CD14-positive monocyte (primary cell): ENCODE measurements around the gene LRRK1. TPM values are rescaled to one million over a fixed set of nuclear protein-coding genes. Genes with fewer than 3 reads are reported as not detected.

Experiments used
- DNase-seq, 3 donors: peaks; one replicate each; pipeline ENCODE4 v3.0.0-alpha.2; 2011 to 2022
- H2AFZ ChIP-seq: 2 replicates; pipeline ENCODE4 v1.6.0; 2012; ENCODE audit warnings: mild to moderate bottlenecking, low read depth, low read length, inconsistent platforms; ENCODE audit not compliant: insufficient read depth, poor library complexity, severe bottlenecking
- H3K27ac ChIP-seq, 2 donors: 1 replicate in 1 of 2; 2 replicates in 1 of 2; pipeline ENCODE4 v1.5.1; 2012 to 2013; ENCODE audit warnings: low read length in 2 of 2, control low read depth in 1 of 2, inconsistent platforms in 1 of 2, low read depth in 1 of 2, mild to moderate bottlenecking in 1 of 2
- H3K27me3 ChIP-seq, 2 donors: one replicate each; pipeline versions ENCODE4 v1.6.0 to v1.6.1; 2011 to 2013; ENCODE audit warnings: low read length in 2 of 2; ENCODE audit not compliant: control insufficient read depth in 2 of 2, insufficient read depth in 2 of 2
- H3K36me3 ChIP-seq, 2 donors: replicated peaks in 1 of 2; 1 replicate in 1 of 2; 2 replicates in 1 of 2; pipeline versions ENCODE4 v1.5.1 to v1.6.1; 2012 to 2013; ENCODE audit warnings: low read length in 2 of 2, control low read depth in 1 of 2, inconsistent platforms in 1 of 2, mild to moderate bottlenecking in 1 of 2; ENCODE audit not compliant: insufficient read depth in 2 of 2, control insufficient read depth in 1 of 2
- H3K4me1 ChIP-seq, 2 donors: 1 replicate in 1 of 2; 2 replicates in 1 of 2; pipeline versions ENCODE4 v1.5.1 to v1.6.1; 2012 to 2013; ENCODE audit warnings: low read length in 2 of 2, control low read depth in 1 of 2, inconsistent platforms in 1 of 2, mild to moderate bottlenecking in 1 of 2, moderate library complexity in 1 of 2; ENCODE audit not compliant: insufficient read depth in 2 of 2, control insufficient read depth in 1 of 2
- H3K4me2 ChIP-seq: replicated peaks from 2 replicates; pipeline ENCODE3; 2012; ENCODE audit warnings: low read length, moderate library complexity, mild to moderate bottlenecking; ENCODE audit not compliant: poor library complexity, severe bottlenecking; ENCODE audit errors: extremely low read depth
- H3K4me3 ChIP-seq, 3 experiments: fragments of 200-600 bp in 1 of 3; sonication (generic) in 1 of 3; replicated peaks in 1 of 3; 1 replicate in 2 of 3; 2 replicates in 1 of 3; pipeline ENCODE4 v1.5.1; 2011 to 2013; ENCODE audit warnings: low read length in 3 of 3, mild to moderate bottlenecking in 3 of 3, control low read depth in 2 of 3, low read depth in 2 of 3, inconsistent platforms in 1 of 3, moderate library complexity in 1 of 3
- H3K79me2 ChIP-seq: 2 replicates; pipeline ENCODE4 v1.6.0; 2012; ENCODE audit warnings: mild to moderate bottlenecking, control low read depth, inconsistent platforms, low read length, moderate library complexity; ENCODE audit not compliant: insufficient read depth
- H3K9ac ChIP-seq: 2 replicates; pipeline ENCODE4 v1.6.0; 2017; ENCODE audit warnings: low read length, mild to moderate bottlenecking; ENCODE audit not compliant: insufficient read depth, poor library complexity, severe bottlenecking
- H3K9me3 ChIP-seq, 2 donors: replicated peaks in 1 of 2; 1 replicate in 1 of 2; 2 replicates in 1 of 2; pipeline versions ENCODE4 v1.5.1 to v1.6.1; 2012 to 2013; ENCODE audit warnings: low read length in 2 of 2, control low read depth in 1 of 2; ENCODE audit not compliant: control insufficient read depth in 1 of 2, insufficient read depth in 1 of 2
- H4K20me1 ChIP-seq: 2 replicates; pipeline ENCODE4 v1.6.0; 2012; ENCODE audit warnings: mild to moderate bottlenecking, low read length, control low read depth, moderate library complexity; ENCODE audit not compliant: insufficient read depth
- H3K27ac Mint-ChIP-seq, 7 donors: one replicate each; pipeline ENCODE4 v1.8.0; 2020; ENCODE audit warnings: mild to moderate bottlenecking in 7 of 7, mixed read lengths in 7 of 7, moderate library complexity in 6 of 7, inconsistent platforms in 2 of 7
- H3K27me3 Mint-ChIP-seq, 3 donors: one replicate each; pipeline ENCODE4 v1.8.0; 2021 to 2022; ENCODE audit warnings: low read depth in 3 of 3, mild to moderate bottlenecking in 3 of 3, mixed read lengths in 3 of 3, moderate library complexity in 3 of 3, inconsistent platforms in 1 of 3
- H3K36me3 Mint-ChIP-seq, 2 donors: one replicate each; pipeline ENCODE4 v1.8.0; 2020; ENCODE audit warnings: mixed read lengths in 2 of 2, inconsistent platforms in 1 of 2, mild to moderate bottlenecking in 1 of 2
- H3K4me1 Mint-ChIP-seq: one replicate; pipeline ENCODE4 v1.8.0; 2020; ENCODE audit warnings: mild to moderate bottlenecking, mixed read lengths
- H3K4me3 Mint-ChIP-seq, 2 donors: one replicate each; pipeline ENCODE4 v1.8.0; 2020; ENCODE audit warnings: mild to moderate bottlenecking in 2 of 2, mixed read lengths in 2 of 2, moderate library complexity in 1 of 2
- H3K9me3 Mint-ChIP-seq, 7 donors: one replicate each; pipeline ENCODE4 v1.8.0; 2020 to 2022; ENCODE audit warnings: mixed read lengths in 7 of 7, mild to moderate bottlenecking in 6 of 7, moderate library complexity in 6 of 7, inconsistent platforms in 2 of 7
- WGBS: methylation state at CpG from one replicate; pipeline ENCODE4 v1.1.5; 2013; ENCODE audit warnings: missing lambda C conversion rate; ENCODE audit not compliant: insufficient coverage; 5-methylcytosine and 5-hydroxymethylcytosine counted together
- intact Hi-C, 2 donors: fragments of 100-400 bp; cut with micrococcal nuclease; formaldehyde crosslinking; loops; one replicate each; pipeline versions ENCODE4 v1.15.0 to v1.15.1; 2023
- polyA plus RNA-seq, 3 donors: library from polyadenylated mRNA; depleted of rRNA in 1 of 3; unstranded in 2 of 3; stranded (reverse) in 1 of 3; fragments of 300-500 nt in 2 of 3; fragments of >200 nt in 1 of 3; fragmentation: Illumina TruSeq in 2 of 3; gene quantifications; 1 replicate in 2 of 3; 2 replicates in 1 of 3; pipeline ENCODE4 v1.2.3, GENCODE V29; 2012 to 2021
- TF ChIP-seq, protein P1 (sequence below): fragments of 200-600 bp; IDR thresholded peaks from one replicate; pipeline ENCODE4 v1.8.0; 2022; ENCODE audit warnings: antibody characterized with exemption, mild to moderate bottlenecking

Gene LRRK1
- polyA plus RNA-seq, 3 donors, result 1.7 to 18.9 (median 5.4) TPM

DNA sequence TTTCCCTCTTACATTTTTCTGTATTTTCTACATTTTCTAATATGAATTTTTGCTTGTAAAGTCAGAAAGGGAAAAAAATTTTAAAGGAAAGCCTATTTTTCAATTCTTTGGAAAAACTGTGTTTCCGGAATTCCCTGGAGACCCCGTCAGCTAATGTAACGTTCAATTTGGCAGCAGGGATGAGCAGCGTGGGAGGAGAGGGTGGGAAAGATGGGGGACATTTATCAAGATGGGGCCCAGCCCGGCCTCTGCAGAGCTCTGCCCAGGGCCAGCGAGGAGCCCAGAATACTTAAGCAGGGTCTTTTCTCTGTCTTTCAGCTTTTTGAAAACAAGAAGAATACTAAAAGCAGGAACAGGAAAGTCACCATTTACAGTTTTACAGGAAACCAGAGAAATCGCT, 129.0 kb downstream of the LRRK1 start:
- 93% methylated on average over 7 of the region's 7 CpGs for WGBS
- intact Hi-C loops, result no loop called here
- Mint-ChIP-seq H3K9me3 (no peaks in the 10 kb centered on the region), H3K4me3 (no peak overlapping the region), H3K27me3 (peaks cover 5 to 22% (median 6%) of the 10 kb centered on the region in 3 donors), H3K36me3 (peaks cover 95 to 100% of the 10 kb centered on the region in 2 donors), H3K4me1 (no peaks in the 10 kb centered on the region), H3K27ac (no peak overlapping the region)
- Histone ChIP-seq H4K20me1 (no peaks in the 10 kb centered on the region), H3K27me3 (peaks cover 0 to 8% of the 10 kb centered on the region in 2 donors), H3K27ac (no peak overlapping the region), H3K36me3 (peaks cover 92 to 100% of the 10 kb centered on the region in 2 donors), H3K9me3 (no peaks in the 10 kb centered on the region), H3K4me3 (no peak overlapping the region), H3K9ac (no peak overlapping the region), H3K4me1 (no peaks in the 10 kb centered on the region), H3K79me2 (no peaks in the 10 kb centered on the region), H3K4me2 (no peak overlapping the region), H2AFZ (no peak overlapping the region)
- DNase-seq, result no peak
- TF ChIP-seq, protein P1, sequence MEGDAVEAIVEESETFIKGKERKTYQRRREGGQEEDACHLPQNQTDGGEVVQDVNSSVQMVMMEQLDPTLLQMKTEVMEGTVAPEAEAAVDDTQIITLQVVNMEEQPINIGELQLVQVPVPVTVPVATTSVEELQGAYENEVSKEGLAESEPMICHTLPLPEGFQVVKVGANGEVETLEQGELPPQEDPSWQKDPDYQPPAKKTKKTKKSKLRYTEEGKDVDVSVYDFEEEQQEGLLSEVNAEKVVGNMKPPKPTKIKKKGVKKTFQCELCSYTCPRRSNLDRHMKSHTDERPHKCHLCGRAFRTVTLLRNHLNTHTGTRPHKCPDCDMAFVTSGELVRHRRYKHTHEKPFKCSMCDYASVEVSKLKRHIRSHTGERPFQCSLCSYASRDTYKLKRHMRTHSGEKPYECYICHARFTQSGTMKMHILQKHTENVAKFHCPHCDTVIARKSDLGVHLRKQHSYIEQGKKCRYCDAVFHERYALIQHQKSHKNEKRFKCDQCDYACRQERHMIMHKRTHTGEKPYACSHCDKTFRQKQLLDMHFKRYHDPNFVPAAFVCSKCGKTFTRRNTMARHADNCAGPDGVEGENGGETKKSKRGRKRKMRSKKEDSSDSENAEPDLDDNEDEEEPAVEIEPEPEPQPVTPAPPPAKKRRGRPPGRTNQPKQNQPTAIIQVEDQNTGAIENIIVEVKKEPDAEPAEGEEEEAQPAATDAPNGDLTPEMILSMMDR, result no peak

DNA sequence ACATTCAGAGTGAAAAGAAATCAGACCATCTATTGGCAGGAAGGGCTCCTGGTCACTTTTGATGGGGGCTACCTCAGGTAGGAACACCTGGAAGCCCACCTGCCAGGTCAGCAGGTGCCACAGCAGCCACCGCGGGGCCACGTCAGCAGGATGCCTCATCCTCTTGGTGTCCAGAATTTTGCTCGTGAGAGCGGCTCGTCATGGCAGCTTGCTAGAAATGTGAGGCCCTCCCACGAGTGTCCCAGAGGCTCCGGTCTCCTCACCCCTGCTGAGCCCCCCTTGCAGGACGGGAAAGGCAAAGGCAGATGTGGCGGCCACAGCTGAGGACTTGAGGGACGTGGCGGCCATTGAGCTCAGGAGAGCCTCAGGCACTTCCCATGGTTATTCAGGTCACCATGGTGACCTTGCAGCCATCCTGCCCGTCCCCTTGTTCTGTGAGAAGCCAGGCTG, 129.4 kb downstream of the LRRK1 start:
- no peak overlapping the region for H3K4me2 ChIP-seq
- H3K4me3 ChIP-seq, result no peak overlapping the region
- H3K4me3 Mint-ChIP-seq, result no peak overlapping the region
- WGBS, result 98% methylated on average over 13 of the region's 13 CpGs
- no peaks in the 10 kb centered on the region for H3K9me3 Mint-ChIP-seq
- peaks cover 3 to 18% (median 6%) of the 10 kb centered on the region in 3 donors for H3K27me3 Mint-ChIP-seq
- no peak for DNase-seq
- H3K27me3 ChIP-seq, result peaks cover 0 to 6% of the 10 kb centered on the region in 2 donors
- H3K9ac ChIP-seq, result no peak overlapping the region
- H3K36me3 Mint-ChIP-seq, result peaks cover 94 to 100% of the 10 kb centered on the region in 2 donors
- no peak overlapping the region for H2AFZ ChIP-seq
- H4K20me1 ChIP-seq, result no peaks in the 10 kb centered on the region
- intact Hi-C loops, result no loop called here
- H3K9me3 ChIP-seq, result no peaks in the 10 kb centered on the region
- no peaks in the 10 kb centered on the region for H3K79me2 ChIP-seq
- peaks cover 95 to 100% of the 10 kb centered on the region in 2 donors for H3K36me3 ChIP-seq
- H3K4me1 ChIP-seq, result no peaks in the 10 kb centered on the region
- H3K4me1 Mint-ChIP-seq, result no peaks in the 10 kb centered on the region
- H3K27ac ChIP-seq, result no peak overlapping the region
- no peak overlapping the region for H3K27ac Mint-ChIP-seq
- TF ChIP-seq, protein P1, result no peak
